Measurements from ENCODE around the gene CAMK1D.

DNA sequence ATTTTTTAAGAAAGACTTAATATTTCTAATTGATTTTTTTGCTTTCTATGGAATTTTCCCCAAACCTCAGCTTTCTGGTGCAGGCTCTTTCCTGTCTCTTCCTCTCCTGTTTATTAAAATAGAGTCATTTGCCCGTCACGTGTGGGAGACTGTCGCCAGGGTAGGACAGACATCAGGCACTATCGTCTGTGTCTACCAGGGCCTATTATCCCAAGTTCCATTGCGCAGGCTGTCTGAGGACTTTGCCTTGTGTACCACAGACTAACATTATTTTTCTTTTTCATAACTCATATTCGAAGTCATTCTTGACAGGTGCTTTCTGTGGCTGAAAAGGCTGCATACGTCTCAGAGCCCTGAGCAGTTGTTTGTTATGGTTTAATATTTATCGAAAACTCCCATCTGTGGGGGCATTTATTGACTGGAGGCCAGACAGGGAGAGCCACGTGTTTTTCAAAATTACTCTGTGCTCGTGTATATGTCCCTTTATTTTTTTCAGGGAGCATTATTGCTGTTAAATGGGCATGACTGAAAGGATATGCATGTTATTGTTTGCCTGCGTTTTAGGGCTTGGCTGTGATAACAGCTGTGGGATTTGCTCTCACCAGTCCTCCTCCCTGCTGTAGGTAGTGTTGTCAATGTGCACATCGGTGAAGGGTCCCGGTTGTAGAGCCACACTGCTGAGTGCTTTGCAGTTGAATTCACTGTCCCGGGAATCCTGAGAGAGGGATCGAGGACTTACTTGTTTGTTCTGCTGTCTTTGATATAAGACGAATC, 89.8 kb downstream of the CAMK1D start:
- TF ChIP-seq POLR2A (IDR thresholded peaks at IDR 0.05), result no peak
- TF ChIP-seq, protein P1, sequence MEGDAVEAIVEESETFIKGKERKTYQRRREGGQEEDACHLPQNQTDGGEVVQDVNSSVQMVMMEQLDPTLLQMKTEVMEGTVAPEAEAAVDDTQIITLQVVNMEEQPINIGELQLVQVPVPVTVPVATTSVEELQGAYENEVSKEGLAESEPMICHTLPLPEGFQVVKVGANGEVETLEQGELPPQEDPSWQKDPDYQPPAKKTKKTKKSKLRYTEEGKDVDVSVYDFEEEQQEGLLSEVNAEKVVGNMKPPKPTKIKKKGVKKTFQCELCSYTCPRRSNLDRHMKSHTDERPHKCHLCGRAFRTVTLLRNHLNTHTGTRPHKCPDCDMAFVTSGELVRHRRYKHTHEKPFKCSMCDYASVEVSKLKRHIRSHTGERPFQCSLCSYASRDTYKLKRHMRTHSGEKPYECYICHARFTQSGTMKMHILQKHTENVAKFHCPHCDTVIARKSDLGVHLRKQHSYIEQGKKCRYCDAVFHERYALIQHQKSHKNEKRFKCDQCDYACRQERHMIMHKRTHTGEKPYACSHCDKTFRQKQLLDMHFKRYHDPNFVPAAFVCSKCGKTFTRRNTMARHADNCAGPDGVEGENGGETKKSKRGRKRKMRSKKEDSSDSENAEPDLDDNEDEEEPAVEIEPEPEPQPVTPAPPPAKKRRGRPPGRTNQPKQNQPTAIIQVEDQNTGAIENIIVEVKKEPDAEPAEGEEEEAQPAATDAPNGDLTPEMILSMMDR (IDR thresholded peaks at IDR 0.05), result no peak
